GM21526 (cell line): Measurements from ENCODE around the gene SLC41A3.
A peak's percentile ranks its signal among the peaks of the same experiment; 100 is the strongest.
"Not testable (repeated sequence)": the region's sequence is repeated elsewhere in the genome, so short reads cannot be mapped to it uniquely, and the experiment has no call there.

ENCODE experiments used
- ATAC-seq: cut with Tn5 transposase; IDR thresholded peaks from one replicate; pipeline ENCODE4 v1.9.1; 2021; ENCODE audit warnings: moderate library complexity; ENCODE audit not compliant: unreplicated experiment, low FRiP score

The SLC41A3 gene

GRCh38 chr3:126013751-126014156 lies 70.2 kb downstream of the SLC41A3 start:
- no peak for ATAC-seq

DNA sequence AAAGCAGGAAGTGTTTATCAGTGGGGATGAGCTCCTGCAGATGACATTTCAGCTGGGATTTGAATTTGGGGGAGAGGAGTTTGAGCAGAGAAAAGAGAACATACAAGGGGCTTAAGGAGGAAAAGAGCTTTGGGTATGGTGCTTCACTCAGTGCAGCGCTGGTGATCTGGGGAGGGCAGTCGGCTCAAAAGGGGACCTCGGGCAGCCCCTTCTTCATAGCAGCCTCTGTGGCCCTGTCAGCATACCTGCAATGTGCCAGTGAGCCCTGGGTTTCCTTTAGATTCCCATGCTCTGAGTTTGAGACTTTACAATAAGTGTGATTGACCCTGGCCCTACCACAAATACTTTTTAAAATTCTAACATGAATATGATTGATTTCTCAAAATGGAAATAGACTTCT lies 74.7 kb downstream of the SLC41A3 start:
- no peak for ATAC-seq

DNA sequence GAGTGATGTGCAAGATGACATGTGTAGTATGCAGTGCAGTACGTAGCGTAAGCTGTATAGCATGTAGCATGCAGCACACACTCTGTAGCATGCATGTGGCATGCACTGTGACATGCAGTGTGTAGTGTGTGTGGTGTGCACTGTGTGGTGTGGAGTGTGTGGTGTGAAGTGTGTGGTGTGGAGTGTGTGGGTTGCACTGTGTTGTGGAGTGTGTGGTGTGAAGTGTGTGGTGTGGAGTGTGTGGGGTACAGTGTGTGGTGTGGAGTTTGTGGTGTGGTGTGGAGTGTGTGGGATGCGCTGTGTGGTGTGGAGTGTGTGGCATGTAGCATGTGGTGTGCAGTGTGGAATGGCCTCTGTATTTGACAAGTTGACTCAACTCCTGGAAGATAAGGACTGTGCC lies 75.7 kb downstream of the SLC41A3 start:
- ATAC-seq: no peak

GRCh38 chr3:126005951-126006350 lies 78.0 kb downstream of the SLC41A3 start:
- ATAC-seq: no peak

GRCh38 chr3:126004692-126005091 lies 79.2 kb downstream of the SLC41A3 start:
- no peak for ATAC-seq

- no peak for ATAC-seq
These were observed 79.7 kb downstream of the SLC41A3 start for GRCh38 chr3:126004217-126004616.

DNA sequence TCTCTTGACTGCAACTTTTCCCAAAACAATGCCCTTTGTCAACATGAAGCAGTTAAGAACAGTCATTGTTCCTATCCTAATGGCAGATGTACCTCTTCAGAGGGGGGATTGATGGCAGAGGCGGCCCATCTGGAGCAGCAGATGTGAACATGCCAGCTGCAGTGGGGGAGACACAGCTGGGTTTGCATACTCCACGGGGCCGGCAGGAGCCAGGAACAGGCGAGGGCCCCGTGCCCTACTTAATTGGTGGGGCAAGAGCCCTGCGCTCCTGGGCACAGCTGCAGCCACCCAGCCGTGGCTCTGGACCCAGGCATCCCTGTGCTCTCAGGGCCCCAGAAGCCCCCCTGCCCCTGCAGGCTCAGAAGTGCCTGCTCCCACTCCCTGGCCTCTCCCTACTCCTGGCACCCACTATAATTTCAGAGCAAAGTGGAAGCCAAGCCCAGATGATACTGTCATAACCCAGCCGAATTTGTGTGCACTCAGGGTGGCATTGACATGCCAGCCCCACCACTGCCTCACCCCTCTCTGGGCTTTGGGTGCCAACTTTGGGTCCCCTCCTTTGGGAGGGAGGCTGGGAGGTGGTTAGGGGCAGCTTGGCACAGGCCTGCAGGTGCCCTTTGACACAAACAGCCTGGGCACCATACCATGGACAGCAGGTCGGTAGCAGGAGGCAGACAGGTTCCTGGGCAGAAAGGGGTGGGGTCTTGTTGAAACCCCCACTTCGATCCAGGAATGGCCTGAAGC lies 80.3 kb downstream of the SLC41A3 start:
- ATAC-seq: no peak

- no peak for ATAC-seq
These were observed 81.7 kb downstream of the SLC41A3 start for GRCh38 chr3:126002189-126002588.

DNA sequence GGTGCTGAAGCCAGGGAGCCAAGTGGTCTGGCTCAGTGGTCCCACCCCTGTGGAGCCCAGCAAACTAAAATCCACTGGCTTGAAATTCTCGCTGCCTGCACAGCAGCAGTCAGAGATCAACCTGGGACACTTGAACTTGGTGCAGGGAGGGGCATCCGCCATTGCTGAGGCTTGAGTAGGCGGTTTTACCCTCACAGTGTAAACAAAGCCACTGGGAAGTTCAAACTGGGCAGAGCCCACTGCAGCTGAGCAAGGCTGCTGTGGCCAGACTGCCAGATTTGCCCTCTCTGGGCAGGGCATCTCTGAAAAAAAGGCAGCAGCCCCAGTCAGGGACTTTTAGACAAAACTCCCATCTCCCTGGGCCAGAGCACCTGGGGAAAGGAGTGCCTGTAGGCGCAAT lies 87.2 kb downstream of the SLC41A3 start:
- ATAC-seq: not testable (repeated sequence)

DNA sequence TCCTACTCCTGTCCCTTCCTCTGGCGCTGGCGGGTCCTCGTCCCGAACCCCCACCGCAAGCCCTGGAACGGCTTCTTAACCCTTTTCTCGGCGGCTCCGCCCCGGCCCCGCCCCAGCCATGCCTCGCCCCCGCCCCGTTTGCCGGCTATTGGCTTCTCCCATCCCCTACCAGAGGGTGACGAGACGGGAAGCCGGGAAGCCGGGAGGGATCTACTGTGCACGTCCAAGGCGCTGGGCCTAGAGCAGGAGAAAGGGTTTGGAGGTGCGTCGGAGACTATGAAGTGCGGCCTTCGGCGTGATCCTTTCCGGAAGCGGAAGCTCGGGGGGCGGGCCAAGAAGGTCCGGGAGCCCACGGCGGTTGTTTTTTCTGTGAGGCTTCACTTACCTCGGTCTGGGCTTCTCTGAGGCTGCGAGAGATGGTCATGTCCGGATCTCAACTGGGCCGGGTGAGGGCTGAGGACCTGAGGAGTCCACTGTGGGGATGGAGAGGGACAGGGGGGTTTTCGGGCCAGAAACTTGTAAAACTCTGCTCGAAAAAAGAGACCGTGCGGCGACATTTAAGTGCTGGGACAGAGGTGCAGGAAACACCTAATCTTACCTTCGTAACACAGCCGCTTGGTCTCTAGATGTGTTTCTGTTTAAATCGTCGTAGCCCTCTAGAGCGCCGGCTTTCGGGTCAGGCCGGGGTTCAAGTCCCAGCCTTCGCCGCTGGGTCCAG lies 93.5 kb downstream of the SLC41A3 start:
- peak; percentile 84 for ATAC-seq

- not testable (repeated sequence) for ATAC-seq
These were observed 99.0 kb downstream of the SLC41A3 start for GRCh38 chr3:125984951-125985350.

DNA sequence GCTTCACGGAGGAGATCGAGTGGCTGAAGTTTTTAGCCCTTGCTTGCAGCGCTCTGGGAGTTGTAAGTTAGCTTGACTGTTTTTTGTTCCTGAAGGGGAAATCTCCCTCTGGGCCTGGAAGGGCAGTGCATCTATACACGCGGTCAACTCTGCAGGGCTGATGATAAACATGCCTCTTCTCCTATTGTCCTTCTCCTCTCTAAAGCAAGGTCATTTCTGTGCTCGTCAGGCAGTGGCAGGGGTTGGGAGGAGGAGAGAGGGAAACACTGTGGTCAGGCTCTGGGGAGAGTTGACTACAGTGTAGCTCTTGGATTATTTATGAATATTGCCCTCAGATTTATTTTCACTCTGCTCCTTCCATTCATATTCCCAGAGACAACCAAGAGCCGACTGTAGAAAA lies 106.8 kb downstream of the SLC41A3 start:
- not testable (repeated sequence) for ATAC-seq

- not testable (repeated sequence) for ATAC-seq
These were observed 107.9 kb downstream of the SLC41A3 start for GRCh38 chr3:125976003-125976390.

GRCh38 chr3:125975245-125976002 lies 108.5 kb downstream of the SLC41A3 start:
- ATAC-seq: not testable (repeated sequence)

DNA sequence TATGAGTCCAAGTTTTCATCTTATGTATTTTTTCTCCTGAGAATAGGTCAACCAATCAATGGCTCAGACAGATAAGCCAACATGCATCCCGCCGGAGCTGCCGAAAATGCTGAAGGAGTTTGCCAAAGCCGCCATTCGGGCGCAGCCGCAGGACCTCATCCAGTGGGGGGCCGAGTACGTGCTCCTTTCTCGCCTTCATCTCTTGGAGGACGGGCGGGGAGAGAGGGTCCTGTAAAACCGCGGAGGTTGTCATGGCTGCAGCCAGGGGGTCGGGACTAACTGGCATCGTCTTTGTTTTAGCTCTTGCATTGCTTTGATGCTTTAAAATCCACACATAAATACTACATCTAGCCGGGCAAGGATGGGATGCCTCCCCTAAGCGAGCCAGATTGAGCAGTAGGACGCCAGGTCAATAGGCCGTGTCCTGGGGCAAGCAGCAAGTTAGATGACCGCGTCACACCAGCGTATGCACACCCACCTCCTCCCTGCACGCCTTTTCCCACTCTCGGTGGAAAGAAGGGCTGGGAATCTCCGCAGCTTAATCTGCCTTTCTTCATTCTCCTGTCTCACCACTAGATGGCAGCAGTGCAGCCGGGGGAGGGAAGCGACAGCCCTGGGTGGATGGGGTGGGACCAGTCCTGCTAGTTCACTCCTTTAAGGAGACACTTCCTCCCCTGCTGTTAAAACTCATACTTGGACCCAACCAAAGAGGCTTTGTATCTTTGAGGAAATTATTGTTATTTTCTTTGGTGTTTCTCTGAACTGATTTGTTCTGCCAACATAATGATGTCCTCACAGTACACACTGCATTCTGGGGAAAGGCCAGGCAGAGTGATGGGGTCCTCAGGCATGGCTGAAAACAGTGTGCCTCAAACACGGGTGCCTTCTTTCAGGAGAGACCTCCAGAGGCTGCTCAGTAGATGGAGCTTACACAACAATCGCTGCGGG lies 111.7 kb downstream of the SLC41A3 start:
- ATAC-seq: not testable (repeated sequence)

GRCh38 chr3:125968701-125969592 lies 115.0 kb downstream of the SLC41A3 start, which contains the start of gene ROPN1B:
ROPN1B (plus strand) TSS chr3:125969178; CDS start chr3:125972055, 2,877 bp downstream.
- not testable (repeated sequence) for ATAC-seq

DNA sequence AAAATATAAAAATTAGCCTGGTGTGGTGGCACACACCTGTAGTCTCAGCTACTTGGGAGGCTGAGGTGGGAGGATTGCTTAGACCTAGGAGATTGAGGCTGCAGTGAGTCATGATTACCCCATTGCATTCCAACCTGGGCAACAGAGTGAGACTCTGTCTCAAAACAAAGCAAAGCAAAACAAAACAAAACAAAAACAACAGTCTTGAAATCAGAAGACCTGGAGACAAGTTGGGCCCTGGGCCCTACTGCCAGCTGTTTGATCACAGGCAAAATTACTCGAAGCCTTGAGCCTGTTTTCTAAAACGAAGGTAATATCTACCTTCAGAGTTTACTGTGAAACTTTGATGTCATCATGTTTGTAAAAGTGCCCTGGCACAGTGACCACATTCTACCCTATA lies 115.8 kb downstream of the SLC41A3 start:
- ATAC-seq: not testable (repeated sequence)

GRCh38 chr3:125967156-125967555 lies 116.8 kb downstream of the SLC41A3 start:
- ATAC-seq: no peak

DNA sequence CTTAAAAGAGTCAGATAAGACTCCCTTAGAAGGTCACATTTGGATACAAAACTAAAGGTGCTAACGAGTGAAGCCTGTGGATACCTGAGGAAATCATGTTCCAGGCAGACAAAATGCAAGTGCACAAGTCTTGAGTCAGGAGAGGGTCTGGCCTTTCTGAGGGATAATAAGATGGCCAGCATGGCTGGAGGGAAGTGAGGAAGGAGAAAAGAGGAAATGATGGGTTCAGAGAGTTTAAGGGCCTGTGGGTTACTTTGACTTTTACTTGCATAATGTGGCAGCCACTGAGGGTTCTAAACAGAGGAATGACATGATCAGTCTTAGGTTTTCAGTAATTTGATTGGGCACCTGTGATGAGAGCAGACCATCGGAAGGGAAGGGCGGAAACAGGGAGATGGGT lies 118.4 kb downstream of the SLC41A3 start:
- no peak for ATAC-seq
